HCT116 (cell line): ENCODE data around the gene SLC4A4. TPM values are rescaled to one million over a fixed set of nuclear protein-coding genes. Genes with fewer than 3 reads are reported as not detected.

Experiments
- ATAC-seq: fragments of 200-7000 bp; cut with Tn5 transposase; 2 replicates; pipeline ENCODE4 v1.9.1; 2020; ENCODE audit warnings: mild to moderate bottlenecking, moderate library complexity
- BruUV-seq: library from RNA; stranded (reverse); fragments of 400-500 nt; replicated peaks from 2 replicates; lab custom pipeline; 2021; lab: Mats Ljungman, UMichigan
- CTCF ChIA-PET: fragments of 300-600 bp; sonication (Branson Sonifier 250); formaldehyde crosslinking; loops from one replicate; lab custom pipeline; 2021; ENCODE audit warnings: antibody characterized with exemption; lab: Charles Lee
- POLR2A ChIA-PET: fragments of 300-600, 350-600 bp; sonication (Branson Sonifier 250); formaldehyde crosslinking; loops from one replicate; lab custom pipeline; 2021; ENCODE audit warnings: antibody characterized with exemption; lab: Charles Lee
- RAD21 ChIA-PET, 2 experiments: fragments of 300-600 bp; sonication (Branson Sonifier 250); formaldehyde crosslinking; loops; one replicate each; lab custom pipeline; 2023; ENCODE audit warnings: low total read pairs in 2 of 2; ENCODE audit not compliant: uncharacterized antibody in 2 of 2, unreplicated experiment in 2 of 2, low non-redundant PET in 1 of 2; lab: Charles Lee
- DNase-seq: peaks from one replicate; pipeline ENCODE4 v3.0.0-alpha.2; 2010; ENCODE audit warnings: low read depth, low spot score
- H2AFZ ChIP-seq: fragments of 200-600 bp; shearing (Covaris generic), sonication (generic); 2 replicates; pipeline ENCODE4 v1.6.1; 2017; ENCODE audit warnings: low read depth, mixed run types, mixed read lengths, antibody characterized with exemption, low read length; ENCODE audit not compliant: poor library complexity, severe bottlenecking
- H3K27ac ChIP-seq: 2 replicates; pipeline ENCODE4 v1.5.1; 2012; ENCODE audit warnings: low read depth, low read length
- H3K27me3 ChIP-seq: fragments of 200-600 bp; sonication (generic); 2 replicates; pipeline ENCODE4 v1.6.1; 2016; ENCODE audit warnings: mixed run types, low read length, mixed read lengths; ENCODE audit not compliant: insufficient read depth
- H3K36me3 ChIP-seq, 2 experiments: fragments of 200-500 bp in 1 of 2; fragments of 200-600 bp in 1 of 2; sonication (Bioruptor generic) in 1 of 2; sonication (generic) in 1 of 2; 2 replicates each; pipeline versions ENCODE4 v1.5.1 to v1.6.1; 2014 to 2016; ENCODE audit warnings: low read length in 2 of 2, inconsistent platforms in 1 of 2, mixed read lengths in 1 of 2, mixed run types in 1 of 2; ENCODE audit not compliant: insufficient read depth in 2 of 2, control insufficient read depth in 1 of 2
- H3K4me1 ChIP-seq, 2 experiments: fragments of 200-600 bp in 1 of 2; sonication (generic) in 1 of 2; 2 replicates each; pipeline versions ENCODE4 v1.5.1 to v1.6.1; 2012 to 2017; ENCODE audit warnings: low read length in 2 of 2, inconsistent platforms in 1 of 2, mild to moderate bottlenecking in 1 of 2, mixed read lengths in 1 of 2, mixed run types in 1 of 2, moderate library complexity in 1 of 2; ENCODE audit not compliant: insufficient read depth in 2 of 2, control insufficient read depth in 1 of 2
- H3K4me2 ChIP-seq: fragments of 200-600 bp; sonication (generic); 2 replicates; pipeline ENCODE4 v1.6.1; 2017; ENCODE audit warnings: mixed run types, low read length, mixed read lengths
- H3K4me3 ChIP-seq, 2 experiments: fragments of 200-600 bp in 1 of 2; sonication (generic) in 1 of 2; replicated peaks in 1 of 2; 2 replicates each; pipeline ENCODE4 v1.5.1; 2011 to 2016; ENCODE audit warnings: low read length in 2 of 2, control low read depth in 1 of 2, low read depth in 1 of 2, mild to moderate bottlenecking in 1 of 2, mixed read lengths in 1 of 2, mixed run types in 1 of 2
- H3K79me2 ChIP-seq: fragments of 200-600 bp; sonication (generic); 2 replicates; pipeline ENCODE4 v1.6.1; 2017; ENCODE audit warnings: mild to moderate bottlenecking, mixed run types, low read length, moderate library complexity, mixed read lengths; ENCODE audit not compliant: insufficient read depth
- H3K9ac ChIP-seq: fragments of 200-600 bp; sonication (generic); 2 replicates; pipeline ENCODE4 v1.6.1; 2016; ENCODE audit warnings: low read length, mixed read lengths
- H3K9me2 ChIP-seq: fragments of 200-600 bp; sonication (generic), shearing (Covaris generic); 2 replicates; pipeline ENCODE4 v1.6.1; 2017; ENCODE audit warnings: mixed run types, mild to moderate bottlenecking, moderate library complexity; ENCODE audit not compliant: insufficient read depth
- H3K9me3 ChIP-seq, 2 experiments: fragments of 200-500 bp in 1 of 2; fragments of 200-600 bp in 1 of 2; sonication (Bioruptor generic) in 1 of 2; sonication (generic) in 1 of 2; 2 replicates each; pipeline ENCODE4 v1.6.1; 2014 to 2017; ENCODE audit warnings: low read length in 2 of 2, mixed read lengths in 2 of 2, inconsistent platforms in 1 of 2, low read depth in 1 of 2, mild to moderate bottlenecking in 1 of 2, mixed run types in 1 of 2, moderate library complexity in 1 of 2; ENCODE audit not compliant: control insufficient read depth in 1 of 2, insufficient read depth in 1 of 2
- H4K20me1 ChIP-seq: fragments of 200-600 bp; sonication (generic), shearing (Covaris generic); 2 replicates; pipeline ENCODE4 v1.6.1; 2017; ENCODE audit warnings: mixed run types, mild to moderate bottlenecking, moderate library complexity; ENCODE audit not compliant: insufficient read depth
- ATF3 ChIP-seq: IDR thresholded peaks from 2 replicates; pipeline ENCODE4 v1.6.1; 2012
- CBX3 ChIP-seq: IDR thresholded peaks from 2 replicates; pipeline ENCODE4 v1.6.1; 2012; ENCODE audit warnings: low read depth
- CEBPB ChIP-seq: IDR thresholded peaks from 2 replicates; pipeline ENCODE4 v1.6.1; 2012; ENCODE audit warnings: low read depth
- EGR1 ChIP-seq: IDR thresholded peaks from 2 replicates; pipeline ENCODE4 v1.6.1; 2012; ENCODE audit warnings: low read depth
- ELF1 ChIP-seq: IDR thresholded peaks from 2 replicates; pipeline ENCODE4 v1.6.1; 2012; ENCODE audit warnings: low read depth, borderline replicate concordance
- EZH2 ChIP-seq: fragments of 200-600 bp; sonication (generic); IDR thresholded peaks from 2 replicates; pipeline ENCODE4 v1.6.1; 2017; ENCODE audit warnings: antibody characterized with exemption, mixed run types
- EZH2phosphoT487 ChIP-seq: fragments of 200-600 bp; IDR thresholded peaks from 2 replicates; pipeline ENCODE4 v1.6.1; 2018; ENCODE audit warnings: antibody characterized with exemption, borderline replicate concordance
- JUND ChIP-seq: IDR thresholded peaks from 2 replicates; pipeline ENCODE4 v1.6.1; 2012
- POLR2AphosphoS5 ChIP-seq: IDR thresholded peaks from 2 replicates; pipeline ENCODE4 v1.6.1; 2011; ENCODE audit warnings: mild to moderate bottlenecking, low read depth, low read length, moderate library complexity
- RAD21 ChIP-seq: IDR thresholded peaks from 2 replicates; pipeline ENCODE4 v1.6.1; 2012; ENCODE audit warnings: low read depth, mild to moderate bottlenecking
- SIN3A ChIP-seq: IDR thresholded peaks from 2 replicates; pipeline ENCODE4 v1.6.1; 2012; ENCODE audit warnings: low read depth
- SP1 ChIP-seq: IDR thresholded peaks from 2 replicates; pipeline ENCODE4 v1.6.1; 2012; ENCODE audit warnings: low read depth
- YY1 ChIP-seq: IDR thresholded peaks from 2 replicates; pipeline ENCODE4 v1.6.1; 2011; ENCODE audit warnings: low read length, low read depth, moderate library complexity, mild to moderate bottlenecking; ENCODE audit not compliant: insufficient replicate concordance; ENCODE audit errors: extremely low read depth
- ZBTB33 ChIP-seq: IDR thresholded peaks from 2 replicates; pipeline ENCODE4 v1.6.1; 2011; ENCODE audit warnings: mild to moderate bottlenecking, low read length, moderate library complexity; ENCODE audit not compliant: insufficient replicate concordance; ENCODE audit errors: extremely low read depth
- ZFX ChIP-seq: fragments of 450-650 bp; IDR thresholded peaks from 2 replicates; pipeline ENCODE4 v1.6.1; 2017
- intact Hi-C: fragments of 100-400 bp; cut with micrococcal nuclease; formaldehyde crosslinking; loops from 2 replicates; pipeline ENCODE4 v1.10.0; 2022
- total RNA-seq: library from RNA; stranded (reverse); gene quantifications from one replicate; pipeline ENCODE4 v1.2.1, GENCODE V29; 2021; ENCODE audit not compliant: unreplicated experiment
- TF ChIP-seq, protein P1 (sequence below), 3 experiments: fragments of 200-600 bp in 1 of 3; sonication (generic) in 1 of 3; IDR thresholded peaks in 2 of 3; conservative IDR thresholded peaks in 1 of 3; 2 replicates each; pipeline ENCODE4 v1.5.1; 2012 to 2017; ENCODE audit warnings: low read depth in 2 of 3, low read length in 2 of 3, antibody characterized with exemption in 1 of 3, borderline replicate concordance in 1 of 3, control low read depth in 1 of 3, mild to moderate bottlenecking in 1 of 3, mixed read lengths in 1 of 3, mixed run types in 1 of 3, moderate library complexity in 1 of 3; ENCODE audit not compliant: insufficient read depth in 1 of 3

The SLC4A4 gene
- total RNA-seq, 1 experiment from 2014 or later: 0.30 TPM

DNA sequence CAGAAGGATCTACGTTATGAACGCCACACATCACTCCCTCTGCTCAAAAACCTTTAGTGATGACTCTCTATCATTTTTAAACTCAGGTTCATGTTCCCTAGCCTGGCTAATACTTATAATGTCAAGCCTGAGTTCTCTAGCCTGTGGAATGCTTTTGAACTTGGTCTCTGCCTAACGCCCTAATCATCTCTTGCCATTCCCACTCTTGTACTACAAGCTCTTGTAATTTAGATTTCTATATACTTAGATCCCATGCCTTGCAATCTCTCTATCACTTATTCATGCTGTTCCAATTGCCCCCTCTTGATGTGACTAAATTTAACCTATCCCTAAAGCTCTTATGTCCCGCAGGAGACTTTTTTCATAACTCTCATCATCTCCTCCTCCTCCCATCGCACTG lies 40.3 kb downstream of the SLC4A4 start:
- ChIA-PET RAD21 (no interaction called here), CTCF (no interaction called here), POLR2A (no interaction called here)
- Histone ChIP-seq H3K9me2 (no peaks in the 10 kb centered on the region), H3K27ac (no peak overlapping the region), H3K4me3 (no peak overlapping the region), H3K36me3 (no peaks in the 10 kb centered on the region), H3K27me3 (no peaks in the 10 kb centered on the region), H4K20me1 (no peaks in the 10 kb centered on the region), H3K9me3 (no peaks in the 10 kb centered on the region), H3K4me1 (no peaks in the 10 kb centered on the region), H3K4me2 (no peak overlapping the region), H2AFZ (no peak overlapping the region), H3K79me2 (no peaks in the 10 kb centered on the region), H3K9ac (no peak overlapping the region)
- no TSS peak for BruUV-seq
- DNase-seq (no peak), ATAC-seq (no peak)
- intact Hi-C loops: no loop called here
- TF ChIP-seq ATF3 (no peak), CBX3 (no peak), SP1 (no peak), EZH2phosphoT487 (no peak), POLR2AphosphoS5 (no peak), EZH2 (no peak), CEBPB (no peak), RAD21 (no peak)
- TF ChIP-seq, protein P1, sequence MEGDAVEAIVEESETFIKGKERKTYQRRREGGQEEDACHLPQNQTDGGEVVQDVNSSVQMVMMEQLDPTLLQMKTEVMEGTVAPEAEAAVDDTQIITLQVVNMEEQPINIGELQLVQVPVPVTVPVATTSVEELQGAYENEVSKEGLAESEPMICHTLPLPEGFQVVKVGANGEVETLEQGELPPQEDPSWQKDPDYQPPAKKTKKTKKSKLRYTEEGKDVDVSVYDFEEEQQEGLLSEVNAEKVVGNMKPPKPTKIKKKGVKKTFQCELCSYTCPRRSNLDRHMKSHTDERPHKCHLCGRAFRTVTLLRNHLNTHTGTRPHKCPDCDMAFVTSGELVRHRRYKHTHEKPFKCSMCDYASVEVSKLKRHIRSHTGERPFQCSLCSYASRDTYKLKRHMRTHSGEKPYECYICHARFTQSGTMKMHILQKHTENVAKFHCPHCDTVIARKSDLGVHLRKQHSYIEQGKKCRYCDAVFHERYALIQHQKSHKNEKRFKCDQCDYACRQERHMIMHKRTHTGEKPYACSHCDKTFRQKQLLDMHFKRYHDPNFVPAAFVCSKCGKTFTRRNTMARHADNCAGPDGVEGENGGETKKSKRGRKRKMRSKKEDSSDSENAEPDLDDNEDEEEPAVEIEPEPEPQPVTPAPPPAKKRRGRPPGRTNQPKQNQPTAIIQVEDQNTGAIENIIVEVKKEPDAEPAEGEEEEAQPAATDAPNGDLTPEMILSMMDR (IDR thresholded peaks at IDR 0.05 in 2 of 3, conservative IDR thresholded peaks at IDR 0.05 in 1 of 3; ENCODE audit: borderline replicate concordance in 1 of 3, insufficient read depth in 1 of 3, low read depth in 2 of 3, low read length in 2 of 3): no peak

DNA sequence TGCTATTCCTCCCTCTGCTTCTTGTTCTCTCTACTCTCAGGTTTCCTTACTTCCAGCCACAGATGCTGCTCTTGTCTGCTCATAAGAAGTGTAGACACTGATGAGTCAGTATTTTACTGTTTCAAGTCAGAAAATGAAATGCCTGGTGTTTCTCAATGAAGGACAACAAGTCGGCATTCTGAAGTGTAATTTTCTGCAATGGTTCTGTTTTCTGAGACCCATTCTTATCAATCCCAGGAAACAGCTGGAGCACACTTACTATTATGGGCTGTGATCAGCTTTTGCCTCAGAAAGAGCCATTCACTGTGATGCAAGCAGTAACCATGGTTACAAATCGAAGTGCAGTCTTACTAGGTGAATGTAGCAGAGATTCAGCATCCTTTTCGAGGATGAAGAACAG lies 42.0 kb downstream of the SLC4A4 start:
- ATAC-seq (no peak), DNase-seq (no peak)
- RAD21 ChIA-PET: no interaction called here
- Histone ChIP-seq H3K4me3 (no peak overlapping the region), H3K4me2 (no peak overlapping the region), H3K9me3 (no peaks in the 10 kb centered on the region), H2AFZ (no peak overlapping the region), H4K20me1 (no peaks in the 10 kb centered on the region), H3K27ac (no peak overlapping the region), H3K27me3 (no peaks in the 10 kb centered on the region), H3K36me3 (no peaks in the 10 kb centered on the region), H3K9me2 (no peaks in the 10 kb centered on the region), H3K4me1 (no peaks in the 10 kb centered on the region), H3K9ac (no peak overlapping the region), H3K79me2 (no peaks in the 10 kb centered on the region)
- POLR2A ChIA-PET: no interaction called here
- intact Hi-C loops: no loop called here
- no TSS peak for BruUV-seq
- CTCF ChIA-PET: no interaction called here
- no peak for TF ChIP-seq RAD21
- no peak for TF ChIP-seq EGR1
- TF ChIP-seq SIN3A: no peak
- TF ChIP-seq ATF3: no peak
- no peak for TF ChIP-seq ZBTB33
- TF ChIP-seq EZH2phosphoT487: no peak
- TF ChIP-seq ZFX: no peak
- TF ChIP-seq POLR2AphosphoS5: no peak
- TF ChIP-seq YY1: no peak
- no peak for TF ChIP-seq JUND
- no peak for TF ChIP-seq ELF1
